DND-41 (cell line): Measurements from ENCODE around the gene LMF1.

ENCODE experiments used
- ATAC-seq: fragments of 200-7000 bp; cut with Tn5 transposase; 3 replicates; pipeline ENCODE4 v1.9.1; 2021; ENCODE audit warnings: low read depth; ENCODE audit not compliant: insufficient read depth
- DNase-seq: peaks from one replicate; pipeline ENCODE4 v3.0.0-alpha.2; 2020
- H2AFZ ChIP-seq: 2 replicates; pipeline ENCODE4 v1.6.0; 2012; ENCODE audit warnings: low read depth, low read length
- H3K27ac ChIP-seq: 2 replicates; pipeline ENCODE4 v1.5.1; 2012; ENCODE audit warnings: low read length, inconsistent platforms
- H3K27me3 ChIP-seq: fragments of 200-600 bp; sonication (generic); 2 replicates; pipeline ENCODE4 v1.6.0; 2012; ENCODE audit warnings: low read length, mild to moderate bottlenecking, inconsistent platforms; ENCODE audit not compliant: insufficient read depth, poor library complexity
- H3K36me3 ChIP-seq: 2 replicates; pipeline ENCODE4 v1.5.1; 2012; ENCODE audit warnings: low read length, inconsistent platforms; ENCODE audit not compliant: insufficient read depth
- H3K4me1 ChIP-seq: 2 replicates; pipeline ENCODE4 v1.5.1; 2012; ENCODE audit warnings: mild to moderate bottlenecking, low read length; ENCODE audit not compliant: insufficient read depth
- H3K4me2 ChIP-seq: 2 replicates; pipeline ENCODE4 v1.6.0; 2012; ENCODE audit warnings: mild to moderate bottlenecking, moderate library complexity, low read length, inconsistent platforms; ENCODE audit not compliant: insufficient read depth
- H3K4me3 ChIP-seq, 2 experiments: fragments of 200-600 bp in 1 of 2; shearing (Covaris generic) in 1 of 2; 2 replicates each; pipeline ENCODE4 v1.5.1; 2012 to 2016; ENCODE audit warnings: inconsistent platforms in 2 of 2, low read length in 2 of 2, mild to moderate bottlenecking in 2 of 2, low read depth in 1 of 2, moderate library complexity in 1 of 2
- H3K79me2 ChIP-seq: 2 replicates; pipeline ENCODE4 v1.6.0; 2012; ENCODE audit warnings: low read length, inconsistent platforms; ENCODE audit not compliant: insufficient read depth
- H3K9ac ChIP-seq: 2 replicates; pipeline ENCODE4 v1.6.0; 2012; ENCODE audit warnings: low read depth, mild to moderate bottlenecking, inconsistent platforms, low read length, moderate library complexity
- H3K9me3 ChIP-seq: 2 replicates; pipeline ENCODE4 v1.5.1; 2012; ENCODE audit warnings: low read length, moderate library complexity, mild to moderate bottlenecking, inconsistent platforms; ENCODE audit not compliant: insufficient read depth, severe bottlenecking
- H4K20me1 ChIP-seq: 2 replicates; pipeline ENCODE4 v1.6.0; 2012; ENCODE audit warnings: low read length; ENCODE audit not compliant: insufficient read depth
- EZH2 ChIP-seq: IDR thresholded peaks from 3 replicates; pipeline ENCODE4 v1.6.1; 2012; ENCODE audit warnings: borderline replicate concordance, low read depth, mild to moderate bottlenecking, moderate library complexity, low read length, inconsistent platforms; ENCODE audit not compliant: severe bottlenecking
- TF ChIP-seq, protein P1 (sequence below): IDR thresholded peaks from 2 replicates; pipeline ENCODE4 v1.5.1; 2012; ENCODE audit warnings: borderline replicate concordance, low read length, moderate library complexity, mild to moderate bottlenecking; ENCODE audit not compliant: poor library complexity, severe bottlenecking; ENCODE audit errors: extremely low read depth

The LMF1 gene

DNA sequence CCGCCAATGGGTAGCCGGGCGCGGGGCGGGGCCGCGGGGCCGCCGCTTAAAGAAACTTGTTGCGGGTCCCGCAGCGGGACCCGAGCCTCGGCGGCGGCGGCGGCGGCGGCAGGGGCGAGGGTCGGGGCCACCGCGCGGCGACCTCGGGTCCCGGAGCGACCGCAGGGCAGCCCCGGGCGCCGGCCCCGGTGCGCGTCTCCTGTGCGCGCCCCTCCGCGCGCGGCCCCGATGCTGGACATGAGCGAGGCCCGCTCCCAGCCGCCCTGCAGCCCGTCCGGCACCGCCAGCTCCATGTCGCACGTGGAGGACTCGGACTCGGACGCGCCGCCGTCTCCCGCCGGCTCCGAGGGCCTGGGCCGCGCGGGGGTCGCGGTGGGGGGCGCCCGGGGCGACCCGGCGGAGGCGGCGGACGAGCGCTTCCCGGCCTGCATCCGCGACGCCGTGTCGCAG is 10.9 kb upstream of the LMF1 start, which contains the start of gene SOX8:
TSS of gene SOX8 (plus strand) at position 76 of the 450 bp plus-strand sequence. CDS start at position 229, 153 bp downstream.
- DNase-seq = no peak
- H3K9me3 ChIP-seq = no peaks in the 10 kb centered on the region
- H4K20me1 ChIP-seq = no peaks in the 10 kb centered on the region; the same call in 1 of the 2 replicates
- no peaks in the 10 kb centered on the region for H3K4me1 ChIP-seq
- ATAC-seq = no peak
- H3K79me2 ChIP-seq = no peaks in the 10 kb centered on the region
- H3K36me3 ChIP-seq = no peaks in the 10 kb centered on the region
- no peak within 1 kb of the TSS for H3K9ac ChIP-seq
- no peak within 1 kb of the TSS for H3K4me3 ChIP-seq
- no peak within 1 kb of the TSS for H3K27ac ChIP-seq
- H3K4me2 ChIP-seq = no peak within 1 kb of the TSS
- no peaks in the 10 kb centered on the region for H3K27me3 ChIP-seq
- no peak within 1 kb of the TSS for H2AFZ ChIP-seq
- TF ChIP-seq EZH2 = no peak
- TF ChIP-seq, protein P1, sequence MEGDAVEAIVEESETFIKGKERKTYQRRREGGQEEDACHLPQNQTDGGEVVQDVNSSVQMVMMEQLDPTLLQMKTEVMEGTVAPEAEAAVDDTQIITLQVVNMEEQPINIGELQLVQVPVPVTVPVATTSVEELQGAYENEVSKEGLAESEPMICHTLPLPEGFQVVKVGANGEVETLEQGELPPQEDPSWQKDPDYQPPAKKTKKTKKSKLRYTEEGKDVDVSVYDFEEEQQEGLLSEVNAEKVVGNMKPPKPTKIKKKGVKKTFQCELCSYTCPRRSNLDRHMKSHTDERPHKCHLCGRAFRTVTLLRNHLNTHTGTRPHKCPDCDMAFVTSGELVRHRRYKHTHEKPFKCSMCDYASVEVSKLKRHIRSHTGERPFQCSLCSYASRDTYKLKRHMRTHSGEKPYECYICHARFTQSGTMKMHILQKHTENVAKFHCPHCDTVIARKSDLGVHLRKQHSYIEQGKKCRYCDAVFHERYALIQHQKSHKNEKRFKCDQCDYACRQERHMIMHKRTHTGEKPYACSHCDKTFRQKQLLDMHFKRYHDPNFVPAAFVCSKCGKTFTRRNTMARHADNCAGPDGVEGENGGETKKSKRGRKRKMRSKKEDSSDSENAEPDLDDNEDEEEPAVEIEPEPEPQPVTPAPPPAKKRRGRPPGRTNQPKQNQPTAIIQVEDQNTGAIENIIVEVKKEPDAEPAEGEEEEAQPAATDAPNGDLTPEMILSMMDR = no peak

DNA sequence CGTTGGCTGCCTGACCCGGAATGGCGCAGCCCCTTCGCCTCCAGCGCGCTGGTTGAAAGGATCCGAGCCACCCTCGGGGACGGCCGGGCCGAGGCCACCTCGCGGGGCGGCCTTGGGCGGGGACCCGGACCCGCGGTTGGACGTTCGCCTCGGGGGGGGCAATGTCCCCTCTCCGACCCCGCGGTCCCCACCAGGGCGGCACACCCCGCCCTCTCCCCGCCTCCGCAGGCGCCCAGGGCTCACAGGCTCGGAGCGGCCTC is 9.7 kb upstream of the LMF1 start:
- DNase-seq (no peak), ATAC-seq (no peak)
- no peak overlapping the region for H2AFZ ChIP-seq
- TF ChIP-seq EZH2 = no peak
- TF ChIP-seq, protein P1 = no peak
- H3K36me3 ChIP-seq = no peaks in the 10 kb centered on the region
- no peaks in the 10 kb centered on the region; the same call in 1 of the 2 replicates for H4K20me1 ChIP-seq
- no peak overlapping the region for H3K4me3 ChIP-seq
- H3K9me3 ChIP-seq = no peaks in the 10 kb centered on the region
- no peak overlapping the region for H3K4me2 ChIP-seq
- no peaks in the 10 kb centered on the region for H3K4me1 ChIP-seq
- no peaks in the 10 kb centered on the region for H3K27me3 ChIP-seq
- no peak overlapping the region for H3K9ac ChIP-seq
- no peak overlapping the region for H3K27ac ChIP-seq
- no peaks in the 10 kb centered on the region for H3K79me2 ChIP-seq

DNA sequence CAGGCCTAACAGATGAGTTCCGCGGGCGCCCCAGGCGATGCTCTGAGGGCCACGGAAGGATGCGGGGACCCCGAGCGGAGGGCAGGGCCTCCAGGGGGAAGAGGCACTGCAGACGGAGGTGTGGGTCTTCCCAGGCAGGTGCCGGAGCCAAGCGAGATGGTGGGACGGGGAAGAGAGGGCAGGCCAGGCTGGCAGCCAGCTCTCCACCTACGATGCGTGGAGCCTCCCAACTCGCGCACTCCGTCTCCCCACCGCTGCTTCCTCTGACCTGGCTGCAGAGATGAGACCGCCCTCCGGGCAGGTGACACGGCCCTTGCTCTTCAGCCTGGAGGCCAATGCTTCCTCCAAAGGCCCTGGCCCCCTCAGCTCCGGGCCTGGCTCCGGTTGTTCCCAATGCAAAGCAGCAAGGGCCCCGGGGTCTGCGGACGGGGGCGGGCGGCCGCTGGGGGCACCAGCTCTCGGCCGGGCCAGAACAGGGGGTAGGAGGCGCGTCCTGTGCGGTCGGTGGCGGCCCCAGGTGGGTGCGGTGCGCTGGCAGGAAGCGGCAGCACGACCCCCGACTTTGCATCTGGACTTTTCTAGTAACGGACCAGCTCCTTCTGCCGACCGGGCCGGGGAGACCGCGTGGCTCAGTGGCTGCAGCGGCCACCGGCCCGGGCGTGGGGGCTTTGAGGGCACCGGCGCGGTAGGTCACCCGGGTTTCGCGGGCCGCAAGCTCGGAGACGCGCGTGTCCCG is 9.2 kb upstream of the LMF1 start:
- H4K20me1 ChIP-seq = no peaks in the 10 kb centered on the region; the same call in 1 of the 2 replicates

More for the DNA sequence above, 9.2 kb upstream of the LMF1 start:
- no peak for TF ChIP-seq EZH2
- TF ChIP-seq, protein P1 = no peak
- H3K9me3 ChIP-seq = no peaks in the 10 kb centered on the region
- DNase-seq (no peak), ATAC-seq (no peak)
- H3K27ac ChIP-seq = no peak overlapping the region
- H3K9ac ChIP-seq = no peak overlapping the region
- H2AFZ ChIP-seq = no peak overlapping the region
- no peaks in the 10 kb centered on the region for H3K79me2 ChIP-seq
- H3K4me1 ChIP-seq = no peaks in the 10 kb centered on the region
- H3K36me3 ChIP-seq = no peaks in the 10 kb centered on the region
- H3K27me3 ChIP-seq = no peaks in the 10 kb centered on the region
- H3K4me2 ChIP-seq = no peak overlapping the region
- H3K4me3 ChIP-seq = no peak overlapping the region
